Naive thymus-derived CD8-positive, alpha-beta T cell (primary cell): ENCODE measurements around the gene ASCC2. TPM values are rescaled to one million over a fixed set of nuclear protein-coding genes. Genes with fewer than 3 reads are reported as not detected.
A peak's percentile ranks its signal among the peaks of the same experiment; 100 is the strongest.

Experiments
- ATAC-seq, 2 donors: fragments of 150-1000 bp; cut with Tn5 transposase in 1 of 2; sonication (Bioruptor Pico), chemical (Tn5 transposase) in 1 of 2; 1 replicate in 1 of 2; 2 replicates in 1 of 2; pipeline ENCODE4 v1.10.0; 2021; ENCODE audit warnings: mild to moderate bottlenecking in 2 of 2, moderate library complexity in 2 of 2
- POLR2A ChIA-PET: fragments of 350-600 bp; sonication (Branson Sonifier 250); formaldehyde crosslinking; loops from one replicate; lab custom pipeline; 2021; ENCODE audit warnings: antibody characterized with exemption; lab: Charles Lee
- DNase-seq, 10 donors: peaks; one replicate each; pipeline versions ENCODE4 v3.0.0 to v3.0.0-alpha.2; 2020 to 2022
- H3K27ac Mint-ChIP-seq, 10 donors: one replicate each; pipeline ENCODE4 v1.8.0; 2020 to 2022; ENCODE audit warnings: mild to moderate bottlenecking in 10 of 10, mixed read lengths in 10 of 10, moderate library complexity in 4 of 10, inconsistent platforms in 1 of 10
- H3K27me3 Mint-ChIP-seq, 5 donors: one replicate each; pipeline ENCODE4 v1.8.0; 2021 to 2022; ENCODE audit warnings: mixed read lengths in 5 of 5
- H3K36me3 Mint-ChIP-seq, 3 donors: one replicate each; pipeline ENCODE4 v1.8.0; 2020 to 2022; ENCODE audit warnings: mixed read lengths in 3 of 3, mild to moderate bottlenecking in 2 of 3, inconsistent platforms in 1 of 3
- H3K4me1 Mint-ChIP-seq, 4 donors: one replicate each; pipeline ENCODE4 v1.8.0; 2021 to 2022; ENCODE audit warnings: mixed read lengths in 4 of 4
- H3K4me3 Mint-ChIP-seq, 10 donors: one replicate each; pipeline ENCODE4 v1.8.0; 2020 to 2022; ENCODE audit warnings: mild to moderate bottlenecking in 10 of 10, mixed read lengths in 10 of 10, moderate library complexity in 6 of 10, inconsistent platforms in 1 of 10
- H3K9me3 Mint-ChIP-seq, 9 donors: one replicate each; pipeline ENCODE4 v1.8.0; 2020 to 2022; ENCODE audit warnings: mixed read lengths in 9 of 9, mild to moderate bottlenecking in 3 of 9, inconsistent platforms in 1 of 9, moderate library complexity in 1 of 9
- polyA plus RNA-seq, 3 donors: library from polyadenylated mRNA; unstranded; fragments of 300-500 nt; fragmentation: Illumina TruSeq; gene quantifications; one replicate each; pipeline ENCODE4 v1.2.3, GENCODE V29; 2021
- total RNA-seq, 8 experiments: library from RNA in 2 of 8; stranded (reverse) in 2 of 8; gene quantifications; one replicate each; pipeline ENCODE4 v1.2.3 and lab custom pipeline; 2021 to 2026

ASCC2 gene, protein sequence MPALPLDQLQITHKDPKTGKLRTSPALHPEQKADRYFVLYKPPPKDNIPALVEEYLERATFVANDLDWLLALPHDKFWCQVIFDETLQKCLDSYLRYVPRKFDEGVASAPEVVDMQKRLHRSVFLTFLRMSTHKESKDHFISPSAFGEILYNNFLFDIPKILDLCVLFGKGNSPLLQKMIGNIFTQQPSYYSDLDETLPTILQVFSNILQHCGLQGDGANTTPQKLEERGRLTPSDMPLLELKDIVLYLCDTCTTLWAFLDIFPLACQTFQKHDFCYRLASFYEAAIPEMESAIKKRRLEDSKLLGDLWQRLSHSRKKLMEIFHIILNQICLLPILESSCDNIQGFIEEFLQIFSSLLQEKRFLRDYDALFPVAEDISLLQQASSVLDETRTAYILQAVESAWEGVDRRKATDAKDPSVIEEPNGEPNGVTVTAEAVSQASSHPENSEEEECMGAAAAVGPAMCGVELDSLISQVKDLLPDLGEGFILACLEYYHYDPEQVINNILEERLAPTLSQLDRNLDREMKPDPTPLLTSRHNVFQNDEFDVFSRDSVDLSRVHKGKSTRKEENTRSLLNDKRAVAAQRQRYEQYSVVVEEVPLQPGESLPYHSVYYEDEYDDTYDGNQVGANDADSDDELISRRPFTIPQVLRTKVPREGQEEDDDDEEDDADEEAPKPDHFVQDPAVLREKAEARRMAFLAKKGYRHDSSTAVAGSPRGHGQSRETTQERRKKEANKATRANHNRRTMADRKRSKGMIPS
- 10 to 100 TPM; 86.5 to 87.7 TPM for total RNA-seq
- polyA plus RNA-seq: 10 to 100 TPM; 41.2 to 72.7 (median 55.0) TPM
- 56.5 to 76.4 (median 62.9) reads per million in 6 experiments for total RNA-seq (lab: John Stamatoyannopoulos, UW)

DNA sequence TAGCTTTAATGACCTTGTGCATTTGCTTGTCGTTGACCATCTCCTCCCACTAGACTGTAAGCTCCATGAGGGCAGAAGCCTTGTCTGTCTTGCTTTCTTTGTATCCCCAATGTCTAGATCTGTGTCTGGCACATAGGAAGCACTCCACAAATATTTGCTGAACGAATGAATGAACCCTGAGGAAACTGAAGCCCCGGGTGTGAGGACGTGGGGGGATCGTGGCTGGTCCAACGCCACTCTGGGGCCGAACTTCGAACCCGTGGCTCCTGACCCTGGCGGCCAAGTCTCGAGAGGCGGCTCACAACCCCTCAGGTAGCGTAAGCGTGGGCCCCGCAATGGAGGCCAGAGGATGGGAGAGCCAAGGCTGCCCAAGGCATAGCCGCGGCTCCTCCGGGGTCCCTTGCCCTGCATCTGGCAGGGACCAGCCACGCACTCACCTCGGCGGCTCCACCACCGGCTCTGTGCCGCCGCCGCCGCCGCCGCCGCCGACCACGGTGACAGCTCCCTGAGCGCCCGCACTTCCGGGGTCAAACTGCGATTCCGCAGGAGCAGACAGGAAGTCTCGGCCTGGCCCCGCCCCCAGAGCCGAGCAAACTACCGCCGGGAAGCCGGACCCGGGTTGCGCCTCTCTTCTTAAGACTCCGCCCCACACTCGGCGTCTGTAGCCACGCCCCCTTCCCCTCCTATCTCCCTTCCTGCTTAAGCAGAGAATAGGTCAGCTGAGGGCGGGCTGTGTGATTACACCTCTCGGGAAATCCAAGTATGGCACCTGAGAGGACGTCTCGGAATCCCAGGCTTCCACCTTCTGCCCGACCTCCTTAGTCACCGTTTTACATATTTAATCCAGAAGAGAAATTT, at the start of gene ASCC2:
ASCC2 (minus strand) TSS at position 534 of the 858 bp plus-strand sequence. CDS start 5,949 bp downstream, outside the sequence.
- H3K36me3 Mint-ChIP-seq: peaks cover 0 to 16% (median 0%) of the 10 kb centered on the region in 3 donors
- H3K27me3 Mint-ChIP-seq: no peaks in the 10 kb centered on the region
- no peaks in the 10 kb centered on the region for H3K9me3 Mint-ChIP-seq
- H3K4me1 Mint-ChIP-seq: peaks cover 20 to 50% (median 41%) of the 10 kb centered on the region in 4 donors
- POLR2A ChIA-PET: interaction anchor here (0.7 to 1.7 kb wide), 9 partner anchors 12 to 1791 kb away, joined by 3 to 12 read pairs (median 4); partner anchors contain the start of genes MTMR3, UQCR10 and ZMAT5
- ATAC-seq (peak; percentile 96 to 97), DNase-seq (peak; percentile 96 to 99 (median 98))
- H3K27ac Mint-ChIP-seq: peak within 1 kb of the TSS; percentile 91 to 99 (median 96)
- peak within 1 kb of the TSS; percentile 88 to 97 (median 93) for H3K4me3 Mint-ChIP-seq

DNA sequence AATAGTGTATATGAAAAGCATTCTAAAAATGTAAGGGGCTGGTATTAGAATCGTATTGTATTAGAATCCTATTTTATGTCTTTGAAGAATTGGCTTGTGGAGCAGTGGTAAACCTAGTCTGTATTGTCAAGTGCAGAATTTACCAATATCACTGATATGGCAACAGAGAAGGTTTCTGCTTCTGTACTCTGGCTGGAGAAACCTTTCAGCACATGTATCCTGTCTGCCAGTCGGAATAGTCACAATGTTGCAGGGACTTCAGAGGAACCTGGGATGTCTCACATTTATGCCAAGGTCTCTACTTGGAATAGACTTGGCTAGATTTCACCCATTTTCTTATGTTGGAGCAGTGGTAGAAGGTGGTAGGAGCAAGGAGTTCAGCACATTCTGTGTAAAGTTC, 49.3 kb upstream of the ASCC2 start:
- ATAC-seq (no peak), DNase-seq (no peak)
- no peaks in the 10 kb centered on the region for H3K9me3 Mint-ChIP-seq
- no peak overlapping the region for H3K4me3 Mint-ChIP-seq
- POLR2A ChIA-PET: no interaction called here
- H3K27me3 Mint-ChIP-seq: no peaks in the 10 kb centered on the region
- H3K27ac Mint-ChIP-seq: no peak overlapping the region
- H3K4me1 Mint-ChIP-seq: peaks cover 8 to 33% (median 25%) of the 10 kb centered on the region in 4 donors
- H3K36me3 Mint-ChIP-seq: peaks cover 0 to 3% (median 0%) of the 10 kb centered on the region in 3 donors

DNA sequence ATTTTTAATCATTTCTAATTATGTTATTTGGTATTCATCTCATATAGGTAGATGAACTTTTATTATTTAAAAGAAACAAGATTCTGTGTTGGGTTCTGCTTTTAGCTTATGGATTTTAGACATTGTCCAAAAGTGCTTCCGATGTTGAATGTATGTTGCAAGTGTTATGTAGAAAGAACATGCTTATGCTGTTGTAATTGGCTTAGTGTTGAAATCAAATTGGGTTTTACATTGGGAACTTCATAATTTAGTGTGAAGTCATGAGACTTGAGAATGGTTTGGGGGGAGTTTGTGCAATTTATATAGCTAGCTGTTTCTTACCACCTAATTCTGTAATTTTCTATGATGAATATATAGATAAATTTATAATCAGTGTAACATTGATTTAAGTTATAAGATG, 48.5 kb upstream of the ASCC2 start:
- Mint-ChIP-seq H3K27me3 (no peaks in the 10 kb centered on the region), H3K9me3 (no peaks in the 10 kb centered on the region), H3K4me1 (peaks cover 6 to 26% (median 18%) of the 10 kb centered on the region in 4 donors), H3K4me3 (no peak overlapping the region), H3K27ac (no peak overlapping the region), H3K36me3 (peaks cover 0 to 3% (median 0%) of the 10 kb centered on the region in 3 donors)
- DNase-seq (no peak), ATAC-seq (no peak)
- POLR2A ChIA-PET: no interaction called here

DNA sequence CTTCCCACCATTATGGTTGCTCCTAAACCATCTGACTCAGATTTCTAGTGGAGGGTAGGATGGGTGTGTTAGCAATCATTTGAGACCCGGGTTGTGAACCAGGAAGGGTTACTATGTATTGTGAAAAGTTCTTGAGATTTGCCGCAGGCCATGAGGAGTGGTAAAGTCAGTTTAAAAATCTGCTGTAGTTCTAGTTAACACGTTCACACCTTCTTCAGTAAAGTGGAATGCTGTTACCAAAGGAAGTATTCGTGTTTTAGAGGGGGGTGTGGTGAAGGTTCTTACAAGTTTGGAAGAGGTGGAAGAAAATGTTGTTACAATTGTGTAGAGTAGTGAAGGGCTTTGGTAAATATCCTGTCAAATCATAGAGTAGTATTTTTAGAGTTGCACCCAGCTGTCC, 47.5 kb upstream of the ASCC2 start:
- H3K4me3 Mint-ChIP-seq: no peak overlapping the region
- H3K27me3 Mint-ChIP-seq: no peaks in the 10 kb centered on the region
- DNase-seq: no peak
- H3K27ac Mint-ChIP-seq: no peak overlapping the region
- peaks cover 0 to 2% (median 0%) of the 10 kb centered on the region in 3 donors for H3K36me3 Mint-ChIP-seq
- H3K4me1 Mint-ChIP-seq: peaks cover 4 to 20% (median 12%) of the 10 kb centered on the region in 4 donors
- POLR2A ChIA-PET: no interaction called here
- no peaks in the 10 kb centered on the region for H3K9me3 Mint-ChIP-seq
- ATAC-seq: no peak

DNA sequence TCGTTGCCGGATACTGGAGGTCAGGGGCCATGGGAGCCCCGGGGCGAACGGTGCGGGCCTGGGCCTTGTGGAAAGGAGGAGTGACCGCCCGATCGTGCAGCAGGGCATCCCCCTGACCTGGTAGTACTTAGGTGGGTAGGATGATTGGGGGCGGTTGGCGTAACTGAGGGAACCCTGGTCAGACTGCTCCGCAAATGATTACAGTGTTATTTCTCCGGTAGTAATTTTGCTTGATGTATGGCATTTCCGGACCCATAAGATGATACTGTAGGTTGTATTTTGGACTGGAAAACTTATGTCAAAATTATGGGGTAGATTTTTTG, 45.7 kb upstream of the ASCC2 start:
- DNase-seq (peak in 1 of 10 donors; percentile 12), ATAC-seq (no peak)
- Mint-ChIP-seq H3K27ac (peak overlapping the region; percentile 6 to 93 (median 88)), H3K36me3 (no peaks in the 10 kb centered on the region), H3K4me1 (peaks cover 3 to 12% (median 8%) of the 10 kb centered on the region in 4 donors), H3K9me3 (no peaks in the 10 kb centered on the region), H3K27me3 (no peaks in the 10 kb centered on the region), H3K4me3 (peak overlapping the region in 7 of 10 donors; percentile 82 to 93 (median 92))
- POLR2A ChIA-PET: interaction anchor here (0.6 to 1.6 kb wide), 5 partner anchors 13 to 540 kb away, joined by 3 to 6 read pairs (median 4); partner anchors contain the start of gene ASCC2

DNA sequence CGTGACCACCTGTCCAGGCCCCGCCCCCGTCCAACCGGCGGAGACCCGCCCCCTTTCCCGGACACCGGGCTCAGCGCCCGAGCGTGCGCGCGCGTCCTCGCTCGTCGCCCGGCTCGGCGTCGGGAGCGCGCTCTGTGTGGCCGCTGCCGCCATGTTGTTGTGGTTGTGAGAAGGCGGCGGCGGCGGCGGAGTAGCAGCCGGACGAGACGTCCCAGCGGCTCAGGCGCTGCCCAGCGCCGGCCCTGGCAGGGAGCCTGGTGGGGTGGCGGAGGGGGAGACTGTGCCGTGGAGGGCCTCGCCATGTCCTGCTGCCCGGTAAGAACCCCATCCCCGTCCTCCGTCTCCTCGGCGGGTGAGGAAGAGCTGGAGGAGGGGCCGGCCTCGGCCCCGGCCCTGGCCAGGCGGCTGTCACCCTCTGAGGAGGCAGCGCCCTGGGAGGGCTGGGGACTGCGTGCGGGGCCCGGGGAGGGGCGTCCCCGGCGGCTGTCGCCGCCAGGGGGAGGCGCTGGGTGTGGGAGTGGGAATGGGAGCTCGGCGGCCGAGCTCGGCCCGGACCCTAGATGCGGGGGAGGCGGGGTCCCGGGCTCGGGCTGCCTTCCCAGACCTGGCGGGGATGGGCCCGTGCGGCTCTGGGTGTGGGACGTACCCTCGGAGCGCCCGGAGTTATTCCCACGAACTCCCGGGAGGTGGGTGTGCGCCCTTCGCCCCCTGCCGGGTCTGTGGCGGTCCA, 45.1 kb upstream of the ASCC2 start, which contains the start of gene MTMR3:
MTMR3 (plus strand) TSS at position 130 of the 730 bp plus-strand sequence. CDS start 87,886 bp downstream, outside the sequence.
- no peaks in the 10 kb centered on the region for H3K9me3 Mint-ChIP-seq
- peak within 1 kb of the TSS; percentile 6 to 93 (median 88) for H3K27ac Mint-ChIP-seq
- H3K4me1 Mint-ChIP-seq: peaks cover 3 to 9% (median 6%) of the 10 kb centered on the region in 4 donors
- H3K27me3 Mint-ChIP-seq: no peaks in the 10 kb centered on the region
- DNase-seq: peak; percentile 77 to 91 (median 85)
- POLR2A ChIA-PET: interaction anchor here (0.6 to 1.6 kb wide), 9 partner anchors 13 to 1799 kb away, joined by 3 to 7 read pairs (median 4); partner anchors contain the start of gene ASCC2
- peak within 1 kb of the TSS; percentile 59 to 93 (median 88) for H3K4me3 Mint-ChIP-seq
- no peaks in the 10 kb centered on the region for H3K36me3 Mint-ChIP-seq
- ATAC-seq: peak; percentile 81 to 86

DNA sequence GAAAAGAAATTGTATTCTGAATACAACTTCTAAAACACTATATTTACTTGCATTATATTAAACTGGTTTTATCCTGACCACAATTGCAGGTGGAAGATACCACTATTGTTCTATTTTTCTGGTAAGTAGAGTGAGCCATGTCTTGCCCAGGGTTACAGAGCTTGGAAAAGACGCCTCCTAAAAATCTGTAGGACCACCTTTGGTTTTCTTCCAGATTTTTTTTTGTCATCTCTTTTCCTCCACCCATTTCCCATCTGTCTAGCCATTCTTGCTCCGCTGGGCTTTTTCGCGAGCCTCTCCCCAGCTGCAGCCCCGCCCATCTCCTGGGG, 44.6 kb upstream of the ASCC2 start:
- DNase-seq (no peak), ATAC-seq (peak in 1 of 2 donors; percentile 28)
- H3K4me3 Mint-ChIP-seq: peak overlapping the region in 9 of 10 donors; percentile 76 to 93 (median 84)
- peaks cover 0 to 3% (median 0%) of the 10 kb centered on the region in 5 donors for H3K27me3 Mint-ChIP-seq
- no peaks in the 10 kb centered on the region for H3K36me3 Mint-ChIP-seq
- peak overlapping the region in 8 of 10 donors; percentile 37 to 91 (median 70) for H3K27ac Mint-ChIP-seq
- no peaks in the 10 kb centered on the region for H3K9me3 Mint-ChIP-seq
- POLR2A ChIA-PET: interaction anchor here (0.6 to 1.6 kb wide), 6 partner anchors 12 to 1800 kb away, joined by 4 to 7 read pairs (median 4); partner anchors contain the start of gene ASCC2
- H3K4me1 Mint-ChIP-seq: peaks cover 3 to 9% (median 5%) of the 10 kb centered on the region in 4 donors

DNA sequence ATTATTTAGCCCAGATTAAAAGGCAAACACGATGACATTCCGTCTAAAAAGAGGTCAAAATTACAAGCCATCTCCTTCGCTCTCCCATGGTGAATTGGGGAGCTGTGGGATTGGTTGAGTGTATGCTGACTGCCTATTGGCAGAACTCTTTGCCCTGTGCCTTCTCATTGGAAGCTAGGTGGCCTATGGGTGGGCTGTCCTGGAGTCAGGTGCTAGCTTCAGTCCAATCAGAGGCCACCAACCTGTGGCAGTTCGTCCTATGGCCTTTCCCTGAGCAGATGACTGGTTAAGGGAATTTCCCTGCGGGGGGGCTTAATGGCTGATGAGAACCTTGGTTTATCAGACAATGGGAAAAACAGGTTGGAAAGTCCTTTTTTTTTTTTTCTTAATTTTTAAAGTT, 41.7 kb upstream of the ASCC2 start:
- Mint-ChIP-seq H3K27ac (no peak overlapping the region), H3K4me3 (no peak overlapping the region), H3K9me3 (no peaks in the 10 kb centered on the region), H3K27me3 (peaks cover 0 to 3% (median 0%) of the 10 kb centered on the region in 5 donors), H3K36me3 (no peaks in the 10 kb centered on the region), H3K4me1 (peaks cover 3 to 9% (median 5%) of the 10 kb centered on the region in 4 donors)
- ATAC-seq: peak in 1 of 2 donors; percentile 41
- POLR2A ChIA-PET: no interaction called here
- DNase-seq: no peak

DNA sequence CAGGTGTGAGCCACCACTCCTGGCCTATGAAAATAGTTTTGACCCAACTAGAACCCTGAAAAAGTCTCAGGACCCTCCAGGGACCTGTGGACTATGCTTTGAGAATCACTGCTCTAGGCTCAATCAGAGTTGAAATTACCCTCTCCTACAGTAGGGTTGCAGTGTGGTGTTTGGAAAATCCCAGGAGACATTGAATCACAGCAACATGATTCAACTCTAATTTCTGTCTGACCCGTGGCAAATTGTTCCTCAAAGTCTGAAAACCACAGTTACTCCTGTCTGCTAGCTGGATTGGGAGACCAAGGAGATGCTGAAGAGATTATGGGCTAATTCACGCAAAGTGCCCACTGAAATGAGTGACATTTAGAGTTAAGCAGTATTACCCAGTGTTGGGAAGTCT, 39.5 kb upstream of the ASCC2 start:
- Mint-ChIP-seq H3K27ac (no peak overlapping the region), H3K9me3 (no peaks in the 10 kb centered on the region), H3K4me3 (no peak overlapping the region), H3K27me3 (peaks cover 0 to 3% (median 0%) of the 10 kb centered on the region in 5 donors), H3K4me1 (peaks cover 0 to under 1% (median under 1%) of the 10 kb centered on the region in 4 donors), H3K36me3 (no peaks in the 10 kb centered on the region)
- POLR2A ChIA-PET: no interaction called here
- DNase-seq: no peak
- ATAC-seq: no peak

DNA sequence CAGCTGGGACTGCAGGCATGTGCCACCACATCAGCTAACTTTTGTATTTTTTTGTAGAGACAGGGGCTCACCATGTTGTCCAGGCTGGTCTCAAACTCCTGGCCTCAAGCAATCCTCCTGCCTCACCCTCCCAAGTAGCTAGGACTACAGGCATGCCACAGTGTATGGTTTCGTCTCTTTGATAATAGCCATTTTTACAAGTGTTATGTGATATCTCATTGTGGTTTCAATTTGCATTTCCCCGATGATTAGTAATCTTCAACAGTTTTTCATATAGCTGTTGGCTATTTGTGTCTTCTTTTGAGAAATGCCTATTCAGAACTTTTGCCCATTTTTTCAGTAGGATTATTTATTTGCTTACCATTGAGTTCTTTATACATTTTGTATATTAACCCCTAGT, 35.9 kb upstream of the ASCC2 start:
- Mint-ChIP-seq H3K27me3 (peaks cover 0 to 3% (median 0%) of the 10 kb centered on the region in 5 donors), H3K4me1 (peaks cover 0 to 8% (median 7%) of the 10 kb centered on the region in 4 donors), H3K9me3 (no peaks in the 10 kb centered on the region), H3K4me3 (no peak overlapping the region), H3K36me3 (no peaks in the 10 kb centered on the region), H3K27ac (peak overlapping the region in 1 of 10 donors; percentile 41)
- DNase-seq (no peak), ATAC-seq (no peak)
- POLR2A ChIA-PET: no interaction called here

DNA sequence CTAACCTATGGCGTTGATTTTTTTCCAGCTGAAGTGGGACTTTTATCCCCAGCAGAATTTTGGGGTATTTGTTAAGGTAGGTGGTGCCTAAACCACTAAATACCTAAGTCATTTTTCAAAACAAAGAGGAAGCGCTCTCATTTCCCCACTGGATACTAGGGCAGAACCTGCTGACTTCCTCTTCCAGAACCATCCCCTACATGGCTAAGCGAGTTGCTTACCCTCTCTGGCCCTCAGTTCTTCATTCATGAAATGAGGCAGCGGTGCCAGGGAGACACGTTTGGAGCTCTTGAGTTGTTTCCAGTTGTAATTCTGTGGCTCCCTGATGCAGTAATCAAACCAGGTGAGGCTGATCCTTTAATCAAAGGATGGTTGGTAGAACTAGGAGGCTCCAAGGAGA, 34.9 kb upstream of the ASCC2 start:
- H3K27ac Mint-ChIP-seq: no peak overlapping the region
- no peaks in the 10 kb centered on the region for H3K36me3 Mint-ChIP-seq
- no peak for ATAC-seq
- H3K4me1 Mint-ChIP-seq: peaks cover 0 to 8% (median 7%) of the 10 kb centered on the region in 4 donors
- DNase-seq: no peak
- peaks cover 0 to 2% (median under 1%) of the 10 kb centered on the region in 5 donors for H3K27me3 Mint-ChIP-seq
- POLR2A ChIA-PET: no interaction called here
- no peaks in the 10 kb centered on the region for H3K9me3 Mint-ChIP-seq
- no peak overlapping the region for H3K4me3 Mint-ChIP-seq
